Skin of body (tissue), 2 donors: ENCODE results near the gene BPIFA2. TPM values are rescaled to one million over a fixed set of nuclear protein-coding genes. Genes with fewer than 3 reads are reported as not detected.

Source experiments
- DNase-seq: peaks from one replicate; lab custom pipeline; 2025; lab: John Stamatoyannopoulos, UW
- total RNA-seq: library from RNA; depleted of rRNA; stranded (reverse); fragments of >200 nt; gene quantifications from one replicate; pipeline ENCODE4 v1.2.3, GENCODE V29; 2014

The BPIFA2 gene
- total RNA-seq, 1 donor from 2014 or later: not detected

- DNase-seq: no peak
These were observed 25.0 kb downstream of the BPIFA2 start for GRCh38 chr20:33192912-33193501.

GRCh38 chr20:33199026-33199425, 31.1 kb downstream of the BPIFA2 start:
- DNase-seq: no peak

- no peak for DNase-seq
These were observed 34.5 kb downstream of the BPIFA2 start for GRCh38 chr20:33202451-33202850.

GRCh38 chr20:33203444-33203843, 35.5 kb downstream of the BPIFA2 start:
- DNase-seq: no peak

- no peak for DNase-seq
These were observed 41.8 kb downstream of the BPIFA2 start for GRCh38 chr20:33209789-33210188.

GRCh38 chr20:33210371-33210770, 42.4 kb downstream of the BPIFA2 start:
- DNase-seq: no peak

GRCh38 chr20:33211817-33212424, 44.0 kb downstream of the BPIFA2 start:
- no peak for DNase-seq

- DNase-seq: no peak
These were observed 49.1 kb downstream of the BPIFA2 start, which contains the start of gene BPIFA3 for GRCh38 chr20:33217052-33217451. BPIFA3 (plus strand) TSS chr20:33217352; CDS start chr20:33217537, 185 bp downstream.

- DNase-seq: no peak
These were observed 56.4 kb downstream of the BPIFA2 start for GRCh38 chr20:33224399-33224798.

GRCh38 chr20:33229843-33230242, 61.9 kb downstream of the BPIFA2 start:
- no peak for DNase-seq

Other genes starting within 250 kb of the BPIFA2 start
- not detected for gene SUN5, start 163.7 kb upstream of the BPIFA2 start, total RNA-seq
- gene BPIFB2, start 160.5 kb upstream of the BPIFA2 start, total RNA-seq: not detected
- gene BPIFB6, start 136.5 kb upstream of the BPIFA2 start, total RNA-seq: not detected
- gene BPIFB3, start 114.3 kb upstream of the BPIFA2 start, total RNA-seq: not detected
- not detected for gene BPIFB4, start 88.5 kb upstream of the BPIFA2 start, total RNA-seq
- gene BPIFA3, start 49.2 kb downstream of the BPIFA2 start, total RNA-seq: not detected
- gene BPIFA1, start 67.8 kb downstream of the BPIFA2 start, total RNA-seq: not detected
- not detected for gene BPIFB1, start 115.1 kb downstream of the BPIFA2 start, total RNA-seq
- gene CDK5RAP1, start 233.4 kb downstream of the BPIFA2 start, total RNA-seq: 14.0 TPM